ENCODE data around the gene DOK7.

DNA sequence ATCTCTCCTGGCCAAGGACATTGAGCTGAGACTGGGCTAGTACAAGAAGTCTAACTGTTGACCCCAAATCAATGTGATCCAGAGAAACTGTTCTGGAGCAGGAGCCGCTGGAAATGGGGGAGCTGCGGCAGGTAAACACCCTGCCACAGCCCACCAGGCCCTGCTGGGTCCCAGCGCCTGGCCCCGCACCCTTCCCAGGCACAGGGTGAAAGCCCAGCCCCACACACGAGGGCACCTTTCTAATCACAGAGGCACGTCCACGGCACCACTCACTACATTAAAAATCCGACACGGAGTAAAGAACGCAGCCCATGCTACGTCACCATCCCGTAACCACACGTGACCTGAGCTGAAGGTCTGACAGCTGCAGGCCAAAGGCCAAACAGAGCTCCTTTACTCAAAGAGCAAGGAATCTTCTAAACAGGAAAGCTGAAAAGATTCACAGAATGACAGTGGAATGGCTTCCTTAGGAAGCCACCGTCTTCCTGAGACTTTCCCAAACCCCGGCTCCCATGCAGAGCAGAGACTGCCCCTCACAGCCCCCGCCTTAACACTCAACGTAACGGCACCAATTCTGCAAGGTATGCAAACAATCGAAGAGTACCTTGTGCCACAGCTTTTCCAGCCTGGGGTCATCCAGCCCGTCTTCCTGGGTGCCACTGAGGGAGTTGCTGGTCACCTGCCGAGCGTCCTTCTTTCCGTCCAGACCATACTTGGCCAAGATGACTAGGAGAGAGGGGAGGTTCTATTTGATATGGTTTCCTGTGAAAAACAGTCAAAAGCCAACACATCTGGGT lies 56.6 kb downstream of the DOK7 start:
- TF ChIP-seq, protein P1, sequence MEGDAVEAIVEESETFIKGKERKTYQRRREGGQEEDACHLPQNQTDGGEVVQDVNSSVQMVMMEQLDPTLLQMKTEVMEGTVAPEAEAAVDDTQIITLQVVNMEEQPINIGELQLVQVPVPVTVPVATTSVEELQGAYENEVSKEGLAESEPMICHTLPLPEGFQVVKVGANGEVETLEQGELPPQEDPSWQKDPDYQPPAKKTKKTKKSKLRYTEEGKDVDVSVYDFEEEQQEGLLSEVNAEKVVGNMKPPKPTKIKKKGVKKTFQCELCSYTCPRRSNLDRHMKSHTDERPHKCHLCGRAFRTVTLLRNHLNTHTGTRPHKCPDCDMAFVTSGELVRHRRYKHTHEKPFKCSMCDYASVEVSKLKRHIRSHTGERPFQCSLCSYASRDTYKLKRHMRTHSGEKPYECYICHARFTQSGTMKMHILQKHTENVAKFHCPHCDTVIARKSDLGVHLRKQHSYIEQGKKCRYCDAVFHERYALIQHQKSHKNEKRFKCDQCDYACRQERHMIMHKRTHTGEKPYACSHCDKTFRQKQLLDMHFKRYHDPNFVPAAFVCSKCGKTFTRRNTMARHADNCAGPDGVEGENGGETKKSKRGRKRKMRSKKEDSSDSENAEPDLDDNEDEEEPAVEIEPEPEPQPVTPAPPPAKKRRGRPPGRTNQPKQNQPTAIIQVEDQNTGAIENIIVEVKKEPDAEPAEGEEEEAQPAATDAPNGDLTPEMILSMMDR (IDR thresholded peaks at IDR 0.05 in 4 of 5, conservative IDR thresholded peaks at IDR 0.05 in 1 of 5) = no peak
- TF ChIP-seq POLR2A (IDR thresholded peaks at IDR 0.05) = no peak
